OCI-LY3 (cell line): ENCODE measurements around the gene CCDC85B.

ENCODE experiments used
- H2AFZ ChIP-seq: fragments of 200-600, 300-600 bp; shearing (Covaris generic); 2 replicates; pipeline ENCODE4 v1.6.0; 2014; ENCODE audit warnings: antibody characterized with exemption, low read depth, low read length
- H3K27ac ChIP-seq: fragments of 200-600, 300-600 bp; sonication (generic); 2 replicates; pipeline ENCODE4 v1.5.1; 2014; ENCODE audit warnings: mild to moderate bottlenecking, low read length, moderate library complexity, mixed read lengths
- H3K27me3 ChIP-seq: fragments of 200-600, 300-600 bp; sonication (generic); 2 replicates; pipeline ENCODE4 v1.6.1; 2014; ENCODE audit warnings: low read depth, low read length, mixed read lengths
- H3K36me3 ChIP-seq: fragments of 200-600, 300-600 bp; sonication (generic); replicated peaks from 2 replicates; pipeline ENCODE3; 2014; ENCODE audit warnings: low read depth, low read length, mixed read lengths
- H3K4me1 ChIP-seq: fragments of 300-600, 200-600 bp; sonication (generic); 2 replicates; pipeline ENCODE4 v1.6.1; 2014; ENCODE audit warnings: low read length, mixed read lengths
- H3K4me2 ChIP-seq: fragments of 200-600, 300-600 bp; sonication (generic); 2 replicates; pipeline ENCODE4 v1.6.1; 2014; ENCODE audit warnings: low read length, mixed read lengths
- H3K4me3 ChIP-seq: fragments of 300-600, 200-600 bp; sonication (generic); 2 replicates; pipeline ENCODE4 v1.5.1; 2014; ENCODE audit warnings: antibody characterized with exemption, mild to moderate bottlenecking, low read length, moderate library complexity
- H3K79me2 ChIP-seq: fragments of 300-600, 200-600 bp; shearing (Covaris generic); 2 replicates; pipeline ENCODE4 v1.6.1; 2014; ENCODE audit warnings: mild to moderate bottlenecking, low read length, mixed read lengths
- H3K9ac ChIP-seq: fragments of 300-600, 200-600 bp; shearing (Covaris generic); 2 replicates; pipeline ENCODE4 v1.6.0; 2014; ENCODE audit warnings: mild to moderate bottlenecking, low read length, moderate library complexity
- H3K9me3 ChIP-seq: fragments of 200-600, 300-600 bp; shearing (Covaris generic); 2 replicates; pipeline ENCODE4 v1.6.1; 2014; ENCODE audit warnings: low read length, mixed read lengths; ENCODE audit not compliant: insufficient read depth
- H4K20me1 ChIP-seq: fragments of 200-600, 300-600 bp; sonication (generic); 2 replicates; pipeline ENCODE4 v1.6.1; 2016; ENCODE audit warnings: low read length, mixed read lengths; ENCODE audit not compliant: insufficient read depth
- CTCF ChIP-seq: fragments of 200-600, 300-600 bp; sonication (generic); IDR thresholded peaks from 2 replicates; pipeline ENCODE4 v1.5.1; 2014; ENCODE audit warnings: antibody characterized with exemption, low read length, low read depth
- EZH2phosphoT487 ChIP-seq: fragments of 200-600 bp; shearing (Covaris generic); IDR thresholded peaks from 2 replicates; pipeline ENCODE4 v1.6.1; 2018; ENCODE audit warnings: antibody characterized with exemption, mixed run types, low read depth

Gene CCDC85B

GRCh38 chr11:65886826-65887722 is 3.4 kb upstream of the CCDC85B start:
- peaks cover 22% of the 10 kb centered on the region for H3K4me1 ChIP-seq
- peaks cover 39% of the 10 kb centered on the region for H3K36me3 ChIP-seq
- H4K20me1 ChIP-seq, result peaks cover 5% of the 10 kb centered on the region; the same call in 1 of the 2 replicates
- H3K9ac ChIP-seq, result peak overlapping the region; percentile 87
- TF ChIP-seq CTCF (no peak), EZH2phosphoT487 (no peak)
- no peak overlapping the region for H3K27ac ChIP-seq
- peak overlapping the region; percentile 92 for H3K4me3 ChIP-seq
- no peaks in the 10 kb centered on the region for H3K27me3 ChIP-seq
- peak overlapping the region; percentile 95 for H3K4me2 ChIP-seq
- no peak overlapping the region for H2AFZ ChIP-seq
- H3K9me3 ChIP-seq, result no peaks in the 10 kb centered on the region
- peaks cover 26% of the 10 kb centered on the region for H3K79me2 ChIP-seq

- Histone ChIP-seq H4K20me1 (peaks cover 12% of the 10 kb centered on the region; the same call in 1 of the 2 replicates), H2AFZ (peak overlapping the region; percentile 85), H3K79me2 (peaks cover 33% of the 10 kb centered on the region), H3K27ac (peak overlapping the region; percentile 55), H3K9ac (peak overlapping the region; percentile 87), H3K36me3 (peaks cover 33% of the 10 kb centered on the region), H3K4me1 (peaks cover 28% of the 10 kb centered on the region), H3K4me2 (peak overlapping the region; percentile 95), H3K27me3 (no peaks in the 10 kb centered on the region), H3K9me3 (no peaks in the 10 kb centered on the region), H3K4me3 (peak overlapping the region; percentile 92)
- TF ChIP-seq EZH2phosphoT487 (no peak), CTCF (no peak)
These were observed 2.7 kb upstream of the CCDC85B start for GRCh38 chr11:65887723-65888162.

- peaks cover 28% of the 10 kb centered on the region for H3K36me3 ChIP-seq
- H3K4me1 ChIP-seq, result peaks cover 33% of the 10 kb centered on the region
These were observed 2.2 kb upstream of the CCDC85B start, which contains the start of gene FIBP for GRCh38 chr11:65888163-65888814. Gene FIBP (minus strand): TSS chr11:65888471. CDS start chr11:65888418, 53 bp downstream.

More at GRCh38 chr11:65888163-65888814, 2.2 kb upstream of the CCDC85B start, which contains the start of gene FIBP:
- Histone ChIP-seq H3K9ac (peak within 1 kb of the TSS; percentile 88), H4K20me1 (peaks cover 12% of the 10 kb centered on the region; the same call in 1 of the 2 replicates), H3K27me3 (no peaks in the 10 kb centered on the region), H2AFZ (peak within 1 kb of the TSS; percentile 85), H3K79me2 (peaks cover 37% of the 10 kb centered on the region), H3K27ac (peak within 1 kb of the TSS; percentile 82), H3K9me3 (no peaks in the 10 kb centered on the region), H3K4me3 (peak within 1 kb of the TSS; percentile 92), H3K4me2 (peak within 1 kb of the TSS; percentile 97)
- TF ChIP-seq CTCF (peak; percentile 76), EZH2phosphoT487 (no peak)
